GM10266 (cell line): ENCODE data around the gene CLNS1A.

Experiments used
- DNase-seq: peaks from one replicate; pipeline ENCODE4 v3.0.0; 2012; ENCODE audit errors: extremely low spot score
- CTCF ChIP-seq: IDR thresholded peaks from 2 replicates; pipeline ENCODE4 v1.5.1; 2012; ENCODE audit warnings: mild to moderate bottlenecking, low read depth; ENCODE audit not compliant: control insufficient read depth, insufficient read depth; ENCODE audit errors: missing control alignments

Gene CLNS1A

GRCh38 chr11:77637345-77638165 lies at the start of gene CLNS1A:
Gene CLNS1A, minus strand, starts transcription at chr11:77637794. Its CDS starts 80 bp downstream, at chr11:77637714.
- DNase-seq, result peak; percentile 73
- no peak for TF ChIP-seq CTCF

- no peak for DNase-seq
- TF ChIP-seq CTCF, result no peak
Measured at GRCh38 chr11:77687088-77687487, 49.5 kb upstream of the CLNS1A start.

- DNase-seq, result no peak
Measured at GRCh38 chr11:77677138-77677537, 39.5 kb upstream of the CLNS1A start.

GRCh38 chr11:77672264-77672663 lies 34.7 kb upstream of the CLNS1A start:
- no peak for DNase-seq
- no peak for TF ChIP-seq CTCF

More at GRCh38 chr11:77677138-77677537, 39.5 kb upstream of the CLNS1A start:
- no peak for TF ChIP-seq CTCF

GRCh38 chr11:77669848-77670511 lies 32.4 kb upstream of the CLNS1A start:
- TF ChIP-seq CTCF, result no peak
- DNase-seq, result no peak

GRCh38 chr11:77668760-77669159 lies 31.2 kb upstream of the CLNS1A start:
- no peak for TF ChIP-seq CTCF
- no peak for DNase-seq
